NB4 (cell line): Measurements from ENCODE around the gene ROR2.

Experiments used
- CTCF ChIP-seq: IDR thresholded peaks from one replicate; pipeline ENCODE4 v1.5.1; 2012; ENCODE audit warnings: low read depth, low read length
- MAX ChIP-seq: IDR thresholded peaks from 2 replicates; pipeline ENCODE4 v1.6.1; 2011; ENCODE audit warnings: low read depth, low read length
- MYC ChIP-seq: IDR thresholded peaks from 2 replicates; pipeline ENCODE4 v1.6.1; 2011; ENCODE audit warnings: low read depth, low read length
- POLR2A ChIP-seq: IDR thresholded peaks from 2 replicates; pipeline ENCODE4 v1.6.1; 2011; ENCODE audit warnings: mild to moderate bottlenecking; ENCODE audit not compliant: insufficient read length; ENCODE audit errors: extremely low read depth

- no peak for TF ChIP-seq CTCF
- TF ChIP-seq POLR2A: no peak
- TF ChIP-seq MAX: no peak
- TF ChIP-seq MYC: no peak
Measured at GRCh38 chr9:91541734-91542133, 408.3 kb downstream of the ROR2 start.
